HEK293 (cell line): ENCODE data around the gene MARCHF7.
A peak's percentile ranks its signal among the peaks of the same experiment; 100 is the strongest.

ENCODE experiments used
- CTCF ChIA-PET: fragments of 350-600 bp; formaldehyde crosslinking; extraction: SDS; loops from one replicate; lab custom pipeline; 2021; ENCODE audit warnings: antibody characterized with exemption; lab: Yijun Ruan, JAX
- POLR2A ChIA-PET: fragments of 300-600 bp; formaldehyde crosslinking; extraction: SDS; loops from one replicate; lab custom pipeline; 2020; ENCODE audit warnings: antibody characterized with exemption, inconsistent platforms; lab: Yijun Ruan, JAX
- H3K27ac ChIP-seq: fragments of 200-500 bp; sonication (Bioruptor generic); 2 replicates; pipeline ENCODE4 v1.5.1; 2014; ENCODE audit warnings: low read depth, low read length, control low read depth, inconsistent platforms; ENCODE audit errors: extremely low read depth
- H3K36me3 ChIP-seq, 2 experiments: fragments of 200-500 bp in 1 of 2; sonication (Bioruptor generic) in 1 of 2; 1 replicate in 1 of 2; 2 replicates in 1 of 2; pipeline ENCODE4 v1.5.1; 2014 to 2017; ENCODE audit warnings: inconsistent platforms in 2 of 2, low read length in 2 of 2; ENCODE audit not compliant: control insufficient read depth in 2 of 2, insufficient read depth in 1 of 2
- H3K4me1 ChIP-seq: fragments of 200-500 bp; sonication (Bioruptor generic); 2 replicates; pipeline ENCODE4 v1.5.1; 2014; ENCODE audit warnings: mild to moderate bottlenecking, low read length, inconsistent platforms; ENCODE audit not compliant: control insufficient read depth, insufficient read depth
- H3K4me3 ChIP-seq: 2 replicates; pipeline ENCODE4 v1.5.1; 2011; ENCODE audit warnings: low read depth, mild to moderate bottlenecking, control low read depth, low read length, moderate library complexity
- H3K9me3 ChIP-seq: fragments of 200-500 bp; sonication (Bioruptor generic); 2 replicates; pipeline ENCODE4 v1.5.1; 2014; ENCODE audit warnings: low read depth, low read length, inconsistent platforms; ENCODE audit not compliant: control insufficient read depth, insufficient read depth
- KLF7 ChIP-seq: fragments of 450-650 bp; formaldehyde crosslinking; IDR thresholded peaks from 2 replicates; pipeline ENCODE4 v1.5.1; 2016; ENCODE audit warnings: missing biosample characterization, missing genetic modification characterization, borderline replicate concordance
- MZF1 ChIP-seq: fragments of 450-650 bp; formaldehyde crosslinking; IDR thresholded peaks from 2 replicates; pipeline ENCODE4 v1.5.1; 2017; ENCODE audit warnings: missing biosample characterization, missing genetic modification characterization, borderline replicate concordance
- OSR2 ChIP-seq: fragments of 450-650 bp; formaldehyde crosslinking; IDR thresholded peaks from 2 replicates; pipeline ENCODE4 v1.5.1; 2016; ENCODE audit warnings: missing biosample characterization, missing genetic modification characterization
- RBAK ChIP-seq: fragments of 450-650 bp; formaldehyde crosslinking; IDR thresholded peaks from 2 replicates; pipeline ENCODE4 v1.5.1; 2016; ENCODE audit warnings: missing biosample characterization, missing genetic modification characterization
- SALL2 ChIP-seq: fragments of 450-650 bp; formaldehyde crosslinking; IDR thresholded peaks from 2 replicates; pipeline ENCODE4 v1.5.0; 2017; ENCODE audit warnings: missing biosample characterization, mild to moderate bottlenecking, missing genetic modification characterization, borderline replicate concordance
- ZBTB1 ChIP-seq: fragments of 450-650 bp; formaldehyde crosslinking; IDR thresholded peaks from 2 replicates; pipeline ENCODE4 v1.5.1; 2016; ENCODE audit warnings: missing biosample characterization, missing genetic modification characterization
- ZIC2 ChIP-seq: fragments of 450-650 bp; formaldehyde crosslinking; IDR thresholded peaks from 2 replicates; pipeline ENCODE4 v1.5.1; 2016; ENCODE audit warnings: missing biosample characterization, missing genetic modification characterization
- ZNF133 ChIP-seq: fragments of 450-650 bp; formaldehyde crosslinking; IDR thresholded peaks from 2 replicates; pipeline ENCODE4 v1.5.1; 2016; ENCODE audit warnings: missing biosample characterization, missing genetic modification characterization
- ZNF174 ChIP-seq: fragments of 450-650 bp; formaldehyde crosslinking; IDR thresholded peaks from 2 replicates; pipeline ENCODE4 v1.5.0; 2017; ENCODE audit warnings: missing biosample characterization, mild to moderate bottlenecking, missing genetic modification characterization
- ZNF211 ChIP-seq: fragments of 450-650 bp; formaldehyde crosslinking; IDR thresholded peaks from 2 replicates; pipeline ENCODE4 v1.5.1; 2016; ENCODE audit warnings: low read depth, missing biosample characterization, missing genetic modification characterization
- ZNF302 ChIP-seq: fragments of 450-650 bp; formaldehyde crosslinking; IDR thresholded peaks from 2 replicates; pipeline ENCODE4 v1.5.1; 2016; ENCODE audit warnings: missing biosample characterization, missing genetic modification characterization, low read depth
- ZNF473 ChIP-seq: fragments of 450-650 bp; formaldehyde crosslinking; IDR thresholded peaks from 2 replicates; pipeline ENCODE4 v1.5.1; 2017; ENCODE audit warnings: missing biosample characterization, missing genetic modification characterization
- ZNF48 ChIP-seq: fragments of 450-650 bp; formaldehyde crosslinking; IDR thresholded peaks from 2 replicates; pipeline ENCODE4 v1.5.1; 2016; ENCODE audit warnings: missing biosample characterization, missing genetic modification characterization
- ZNF558 ChIP-seq: fragments of 450-650 bp; formaldehyde crosslinking; IDR thresholded peaks from 2 replicates; pipeline ENCODE4 v1.5.1; 2016; ENCODE audit warnings: missing biosample characterization, missing genetic modification characterization
- ZNF677 ChIP-seq: fragments of 450-650 bp; IDR thresholded peaks from 2 replicates; pipeline ENCODE4 v1.5.0; 2018; ENCODE audit warnings: missing biosample characterization, mild to moderate bottlenecking, missing genetic modification characterization, moderate library complexity
- ZNF830 ChIP-seq: fragments of 450-650 bp; IDR thresholded peaks from 2 replicates; pipeline ENCODE4 v1.5.0; 2018; ENCODE audit warnings: missing biosample characterization, missing genetic modification characterization, low read depth, mild to moderate bottlenecking, moderate library complexity
- TF ChIP-seq, protein P1 (sequence below): fragments of 450-650 bp; formaldehyde crosslinking; conservative IDR thresholded peaks from 2 replicates; pipeline ENCODE4 v1.5.1; 2016; ENCODE audit warnings: low read depth, missing biosample characterization, missing genetic modification characterization
- TF ChIP-seq, protein P2 (sequence below): fragments of 450-650 bp; formaldehyde crosslinking; IDR thresholded peaks from 2 replicates; pipeline ENCODE4; 2016; ENCODE audit warnings: missing biosample characterization, missing genetic modification characterization
- TF ChIP-seq, protein P3 (sequence below): fragments of 450-650 bp; formaldehyde crosslinking; IDR thresholded peaks from 2 replicates; pipeline ENCODE4 v1.5.1; 2016; ENCODE audit warnings: missing biosample characterization, missing genetic modification characterization
- TF ChIP-seq, protein P4 (sequence below): fragments of 450-650 bp; formaldehyde crosslinking; IDR thresholded peaks from 2 replicates; pipeline ENCODE4 v1.5.1; 2016; ENCODE audit warnings: missing biosample characterization, missing genetic modification characterization
- TF ChIP-seq, protein P5 (sequence below): fragments of 450-650 bp; formaldehyde crosslinking; IDR thresholded peaks from 2 replicates; pipeline ENCODE4 v1.5.1; 2016; ENCODE audit warnings: missing biosample characterization, missing genetic modification characterization

Gene MARCHF7, protein sequence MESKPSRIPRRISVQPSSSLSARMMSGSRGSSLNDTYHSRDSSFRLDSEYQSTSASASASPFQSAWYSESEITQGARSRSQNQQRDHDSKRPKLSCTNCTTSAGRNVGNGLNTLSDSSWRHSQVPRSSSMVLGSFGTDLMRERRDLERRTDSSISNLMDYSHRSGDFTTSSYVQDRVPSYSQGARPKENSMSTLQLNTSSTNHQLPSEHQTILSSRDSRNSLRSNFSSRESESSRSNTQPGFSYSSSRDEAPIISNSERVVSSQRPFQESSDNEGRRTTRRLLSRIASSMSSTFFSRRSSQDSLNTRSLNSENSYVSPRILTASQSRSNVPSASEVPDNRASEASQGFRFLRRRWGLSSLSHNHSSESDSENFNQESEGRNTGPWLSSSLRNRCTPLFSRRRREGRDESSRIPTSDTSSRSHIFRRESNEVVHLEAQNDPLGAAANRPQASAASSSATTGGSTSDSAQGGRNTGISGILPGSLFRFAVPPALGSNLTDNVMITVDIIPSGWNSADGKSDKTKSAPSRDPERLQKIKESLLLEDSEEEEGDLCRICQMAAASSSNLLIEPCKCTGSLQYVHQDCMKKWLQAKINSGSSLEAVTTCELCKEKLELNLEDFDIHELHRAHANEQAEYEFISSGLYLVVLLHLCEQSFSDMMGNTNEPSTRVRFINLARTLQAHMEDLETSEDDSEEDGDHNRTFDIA

DNA sequence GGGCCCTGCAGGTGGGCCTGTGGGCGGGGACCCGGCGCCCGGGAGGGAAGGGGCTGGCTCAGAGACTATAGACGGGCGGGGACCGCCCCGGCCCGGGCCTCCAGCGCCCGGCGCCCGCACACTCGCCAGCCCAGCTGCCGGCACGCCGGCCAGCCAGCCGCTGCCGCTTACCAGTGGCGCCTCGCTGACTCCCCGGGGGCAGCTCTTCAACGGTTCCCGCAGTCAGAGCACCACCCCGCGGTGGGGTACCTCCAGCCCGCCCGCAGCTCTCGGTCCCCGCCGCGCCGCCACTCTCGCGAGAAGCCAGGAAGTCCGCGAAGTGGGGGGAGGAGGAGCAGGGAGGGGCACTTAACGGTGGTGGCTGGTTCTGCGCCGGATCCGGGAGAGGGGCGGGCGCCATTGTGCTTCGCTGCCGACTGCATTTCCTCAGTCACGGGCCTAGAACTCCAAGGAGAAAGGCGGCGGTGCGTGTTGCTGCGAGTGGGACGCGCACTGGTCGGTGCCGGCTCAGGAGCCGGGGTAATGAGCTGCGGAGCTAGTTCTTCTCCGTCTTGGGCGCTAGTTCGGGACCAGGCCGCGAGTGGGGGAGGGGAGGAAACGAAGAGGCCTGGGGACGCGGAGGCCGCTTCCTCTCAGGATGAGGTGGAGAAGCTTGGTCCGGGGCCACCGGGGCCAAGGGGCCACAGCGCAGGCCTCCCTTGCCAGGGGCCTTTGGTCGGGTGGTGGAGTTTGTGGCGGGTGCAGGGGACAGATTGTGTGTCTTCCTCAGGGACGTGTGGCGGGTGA is at the start of gene MARCHF7:
MARCHF7 (plus strand) TSS at position 364 of the 786 bp plus-strand sequence. CDS start 16,517 bp downstream, outside the sequence.
- ChIA-PET CTCF (interaction anchor here (0.6 to 1.7 kb wide), 15 partner anchors 9 to 945 kb away, joined by 3 to 8 read pairs (median 3); partner anchors contain the start of gene BAZ2B), POLR2A (interaction anchor here (0.6 to 2.2 kb wide), 20 partner anchors 9 to 900 kb away, joined by 3 to 64 read pairs (median 3); partner anchors contain the start of genes BAZ2B and WDSUB1)
- Histone ChIP-seq H3K4me1 (no peaks in the 10 kb centered on the region; the same call in 1 of the 2 replicates), H3K27ac (peak within 1 kb of the TSS; percentile 95), H3K36me3 (peaks cover 14 to 35% of the 10 kb centered on the region in 2 experiments), H3K4me3 (peak within 1 kb of the TSS; percentile 100), H3K9me3 (no peaks in the 10 kb centered on the region)
- no peak; the same call in 1 of the 2 replicates for TF ChIP-seq ZNF558
- no peak for TF ChIP-seq RBAK (tag by site-specific recombination)
- TF ChIP-seq ZNF133 (tag by site-specific recombination), result no peak
- TF ChIP-seq, protein P1, sequence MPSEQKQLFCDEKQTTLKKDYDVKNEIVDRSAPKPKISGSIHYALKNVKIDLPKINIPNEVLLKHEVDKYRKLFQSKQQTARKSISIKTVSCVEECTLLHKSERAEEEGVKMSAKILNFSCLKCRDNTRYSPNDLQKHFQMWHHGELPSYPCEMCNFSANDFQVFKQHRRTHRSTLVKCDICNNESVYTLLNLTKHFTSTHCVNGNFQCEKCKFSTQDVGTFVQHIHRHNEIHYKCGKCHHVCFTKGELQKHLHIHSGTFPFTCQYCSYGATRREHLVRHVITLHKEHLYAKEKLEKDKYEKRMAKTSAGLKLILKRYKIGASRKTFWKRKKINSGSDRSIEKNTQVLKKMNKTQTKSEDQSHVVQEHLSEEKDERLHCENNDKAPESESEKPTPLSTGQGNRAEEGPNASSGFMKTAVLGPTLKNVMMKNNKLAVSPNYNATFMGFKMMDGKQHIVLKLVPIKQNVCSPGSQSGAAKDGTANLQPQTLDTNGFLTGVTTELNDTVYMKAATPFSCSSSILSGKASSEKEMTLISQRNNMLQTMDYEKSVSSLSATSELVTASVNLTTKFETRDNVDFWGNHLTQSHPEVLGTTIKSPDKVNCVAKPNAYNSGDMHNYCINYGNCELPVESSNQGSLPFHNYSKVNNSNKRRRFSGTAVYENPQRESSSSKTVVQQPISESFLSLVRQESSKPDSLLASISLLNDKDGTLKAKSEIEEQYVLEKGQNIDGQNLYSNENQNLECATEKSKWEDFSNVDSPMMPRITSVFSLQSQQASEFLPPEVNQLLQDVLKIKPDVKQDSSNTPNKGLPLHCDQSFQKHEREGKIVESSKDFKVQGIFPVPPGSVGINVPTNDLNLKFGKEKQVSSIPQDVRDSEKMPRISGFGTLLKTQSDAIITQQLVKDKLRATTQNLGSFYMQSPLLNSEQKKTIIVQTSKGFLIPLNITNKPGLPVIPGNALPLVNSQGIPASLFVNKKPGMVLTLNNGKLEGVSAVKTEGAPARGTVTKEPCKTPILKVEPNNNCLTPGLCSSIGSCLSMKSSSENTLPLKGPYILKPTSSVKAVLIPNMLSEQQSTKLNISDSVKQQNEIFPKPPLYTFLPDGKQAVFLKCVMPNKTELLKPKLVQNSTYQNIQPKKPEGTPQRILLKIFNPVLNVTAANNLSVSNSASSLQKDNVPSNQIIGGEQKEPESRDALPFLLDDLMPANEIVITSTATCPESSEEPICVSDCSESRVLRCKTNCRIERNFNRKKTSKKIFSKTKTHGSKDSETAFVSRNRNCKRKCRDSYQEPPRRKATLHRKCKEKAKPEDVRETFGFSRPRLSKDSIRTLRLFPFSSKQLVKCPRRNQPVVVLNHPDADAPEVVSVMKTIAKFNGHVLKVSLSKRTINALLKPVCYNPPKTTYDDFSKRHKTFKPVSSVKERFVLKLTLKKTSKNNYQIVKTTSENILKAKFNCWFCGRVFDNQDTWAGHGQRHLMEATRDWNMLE (tag by site-specific recombination), result no peak
- TF ChIP-seq KLF7, result peak; percentile 91
- peak; percentile 54; the same call in 1 of the 2 replicates for TF ChIP-seq ZBTB1 (tag by site-specific recombination)
- peak; percentile 95 for TF ChIP-seq ZIC2 (tag by site-specific recombination)
- TF ChIP-seq, protein P2, sequence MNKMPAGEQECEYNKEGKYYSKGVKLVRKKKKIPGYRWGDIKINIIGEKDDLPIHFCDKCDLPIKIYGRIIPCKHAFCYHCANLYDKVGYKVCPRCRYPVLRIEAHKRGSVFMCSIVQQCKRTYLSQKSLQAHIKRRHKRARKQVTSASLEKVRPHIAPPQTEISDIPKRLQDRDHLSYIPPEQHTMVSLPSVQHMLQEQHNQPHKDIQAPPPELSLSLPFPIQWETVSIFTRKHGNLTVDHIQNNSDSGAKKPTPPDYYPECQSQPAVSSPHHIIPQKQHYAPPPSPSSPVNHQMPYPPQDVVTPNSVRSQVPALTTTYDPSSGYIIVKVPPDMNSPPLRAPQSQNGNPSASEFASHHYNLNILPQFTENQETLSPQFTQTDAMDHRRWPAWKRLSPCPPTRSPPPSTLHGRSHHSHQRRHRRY, result 0 out of 2 replicates have a peak, but pooled peaks have one; percentile 60
- TF ChIP-seq, protein P3, sequence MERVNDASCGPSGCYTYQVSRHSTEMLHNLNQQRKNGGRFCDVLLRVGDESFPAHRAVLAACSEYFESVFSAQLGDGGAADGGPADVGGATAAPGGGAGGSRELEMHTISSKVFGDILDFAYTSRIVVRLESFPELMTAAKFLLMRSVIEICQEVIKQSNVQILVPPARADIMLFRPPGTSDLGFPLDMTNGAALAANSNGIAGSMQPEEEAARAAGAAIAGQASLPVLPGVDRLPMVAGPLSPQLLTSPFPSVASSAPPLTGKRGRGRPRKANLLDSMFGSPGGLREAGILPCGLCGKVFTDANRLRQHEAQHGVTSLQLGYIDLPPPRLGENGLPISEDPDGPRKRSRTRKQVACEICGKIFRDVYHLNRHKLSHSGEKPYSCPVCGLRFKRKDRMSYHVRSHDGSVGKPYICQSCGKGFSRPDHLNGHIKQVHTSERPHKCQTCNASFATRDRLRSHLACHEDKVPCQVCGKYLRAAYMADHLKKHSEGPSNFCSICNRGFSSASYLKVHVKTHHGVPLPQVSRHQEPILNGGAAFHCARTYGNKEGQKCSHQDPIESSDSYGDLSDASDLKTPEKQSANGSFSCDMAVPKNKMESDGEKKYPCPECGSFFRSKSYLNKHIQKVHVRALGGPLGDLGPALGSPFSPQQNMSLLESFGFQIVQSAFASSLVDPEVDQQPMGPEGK, result peak; percentile 97
- TF ChIP-seq ZNF211 (tag by site-specific recombination), result no peak
- TF ChIP-seq ZNF174 (tag by site-specific recombination), result 0 out of 2 replicates have a peak, but pooled peaks have one; percentile 80
- TF ChIP-seq, protein P4, sequence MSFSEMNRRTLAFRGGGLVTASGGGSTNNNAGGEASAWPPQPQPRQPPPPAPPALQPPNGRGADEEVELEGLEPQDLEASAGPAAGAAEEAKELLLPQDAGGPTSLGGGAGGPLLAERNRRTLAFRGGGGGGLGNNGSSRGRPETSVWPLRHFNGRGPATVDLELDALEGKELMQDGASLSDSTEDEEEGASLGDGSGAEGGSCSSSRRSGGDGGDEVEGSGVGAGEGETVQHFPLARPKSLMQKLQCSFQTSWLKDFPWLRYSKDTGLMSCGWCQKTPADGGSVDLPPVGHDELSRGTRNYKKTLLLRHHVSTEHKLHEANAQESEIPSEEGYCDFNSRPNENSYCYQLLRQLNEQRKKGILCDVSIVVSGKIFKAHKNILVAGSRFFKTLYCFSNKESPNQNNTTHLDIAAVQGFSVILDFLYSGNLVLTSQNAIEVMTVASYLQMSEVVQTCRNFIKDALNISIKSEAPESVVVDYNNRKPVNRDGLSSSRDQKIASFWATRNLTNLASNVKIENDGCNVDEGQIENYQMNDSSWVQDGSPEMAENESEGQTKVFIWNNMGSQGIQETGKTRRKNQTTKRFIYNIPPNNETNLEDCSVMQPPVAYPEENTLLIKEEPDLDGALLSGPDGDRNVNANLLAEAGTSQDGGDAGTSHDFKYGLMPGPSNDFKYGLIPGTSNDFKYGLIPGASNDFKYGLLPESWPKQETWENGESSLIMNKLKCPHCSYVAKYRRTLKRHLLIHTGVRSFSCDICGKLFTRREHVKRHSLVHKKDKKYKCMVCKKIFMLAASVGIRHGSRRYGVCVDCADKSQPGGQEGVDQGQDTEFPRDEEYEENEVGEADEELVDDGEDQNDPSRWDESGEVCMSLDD (tag by site-specific recombination), result peak; percentile 97
- TF ChIP-seq ZNF48, result no peak
- no peak for TF ChIP-seq SALL2 (tag by site-specific recombination)
- TF ChIP-seq ZNF473 (tag by site-specific recombination), result no peak
- peak; percentile 26; the same call in 1 of the 2 replicates for TF ChIP-seq OSR2 (tag by site-specific recombination)
- TF ChIP-seq ZNF830, result no peak
- TF ChIP-seq, protein P5, sequence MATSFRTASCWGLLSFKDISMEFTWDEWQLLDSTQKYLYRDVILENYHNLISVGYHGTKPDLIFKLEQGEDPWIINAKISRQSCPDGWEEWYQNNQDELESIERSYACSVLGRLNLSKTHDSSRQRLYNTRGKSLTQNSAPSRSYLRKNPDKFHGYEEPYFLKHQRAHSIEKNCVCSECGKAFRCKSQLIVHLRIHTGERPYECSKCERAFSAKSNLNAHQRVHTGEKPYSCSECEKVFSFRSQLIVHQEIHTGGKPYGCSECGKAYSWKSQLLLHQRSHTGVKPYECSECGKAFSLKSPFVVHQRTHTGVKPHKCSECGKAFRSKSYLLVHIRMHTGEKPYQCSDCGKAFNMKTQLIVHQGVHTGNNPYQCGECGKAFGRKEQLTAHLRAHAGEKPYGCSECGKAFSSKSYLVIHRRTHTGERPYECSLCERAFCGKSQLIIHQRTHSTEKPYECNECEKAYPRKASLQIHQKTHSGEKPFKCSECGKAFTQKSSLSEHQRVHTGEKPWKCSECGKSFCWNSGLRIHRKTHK, result no peak
- 0 out of 2 replicates have a peak, but pooled peaks have one; percentile 46 for TF ChIP-seq ZNF302 (tag by site-specific recombination)
- no peak; the same call in 1 of the 2 replicates for TF ChIP-seq MZF1 (tag by site-specific recombination)
- no peak for TF ChIP-seq ZNF677 (tag by site-specific recombination)
